Fibroblast of the aortic adventitia (primary cell): Measurements from ENCODE around the gene C1orf210. TPM values are rescaled to one million over a fixed set of nuclear protein-coding genes. Genes with fewer than 3 reads are reported as not detected.
A peak's percentile ranks its signal among the peaks of the same experiment; 100 is the strongest.

Experiments
- DNase-seq: peaks from one replicate; pipeline ENCODE4 v3.0.0-alpha.2; 2010; ENCODE audit warnings: low read depth
- H3K4me3 ChIP-seq: 2 replicates; pipeline ENCODE4 v1.5.1; 2011; ENCODE audit warnings: low read depth, mild to moderate bottlenecking, control low read depth, low read length, moderate library complexity
- CTCF ChIP-seq: IDR thresholded peaks from 2 replicates; pipeline ENCODE4 v1.5.1; 2011; ENCODE audit warnings: mild to moderate bottlenecking, low read length, control low read depth, inconsistent platforms; ENCODE audit not compliant: insufficient read depth
- total RNA-seq: library from RNA; depleted of rRNA; stranded (reverse); fragments of >200 nt; gene quantifications from 2 replicates; pipeline ENCODE4 v1.2.3, GENCODE V29; 2012; ENCODE audit warnings: low replicate concordance

C1orf210 gene
- total RNA-seq, 1 donor: not detected

DNA sequence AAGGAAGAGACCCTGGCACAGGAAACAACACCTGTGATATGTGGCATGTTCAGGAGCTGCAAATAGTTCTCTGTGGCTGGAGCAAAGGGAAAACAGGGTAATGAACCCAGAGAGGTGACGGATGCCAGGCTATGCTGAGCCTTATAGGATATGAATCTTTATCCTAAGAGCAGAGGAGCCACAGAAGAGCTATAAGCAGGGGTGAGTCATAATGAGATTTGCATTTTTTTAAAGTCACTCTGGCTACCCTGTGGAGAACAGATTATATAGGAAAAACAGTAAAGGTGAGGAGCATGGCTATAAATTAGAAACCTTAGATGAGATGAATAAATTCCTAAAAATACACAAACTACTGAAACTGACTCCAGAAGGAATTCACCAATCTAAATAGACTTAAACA, 39.4 kb upstream of the C1orf210 start:
- no peak for DNase-seq
- no peak for TF ChIP-seq CTCF
- H3K4me3 ChIP-seq: no peak overlapping the region

DNA sequence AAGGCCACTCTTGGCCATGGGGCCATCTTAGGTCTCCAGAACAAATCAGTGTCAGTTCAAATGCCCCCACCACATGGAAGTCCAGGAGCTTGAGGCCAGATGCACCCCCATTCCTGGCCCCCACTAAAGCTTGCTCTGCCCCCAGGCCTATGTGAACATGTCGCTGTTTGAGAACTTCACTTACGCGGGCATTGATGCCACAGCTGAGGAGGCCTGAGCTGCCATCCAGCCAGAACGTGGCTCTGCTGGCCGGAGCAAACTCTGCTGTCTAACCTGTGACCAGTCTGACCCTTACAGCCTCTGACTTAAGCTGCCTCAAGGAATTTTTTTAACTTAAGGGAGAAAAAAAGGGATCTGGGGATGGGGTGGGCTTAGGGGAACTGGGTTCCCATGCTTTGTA, 37.1 kb upstream of the C1orf210 start:
- H3K4me3 ChIP-seq: no peak overlapping the region
- no peak for DNase-seq
- TF ChIP-seq CTCF: no peak

DNA sequence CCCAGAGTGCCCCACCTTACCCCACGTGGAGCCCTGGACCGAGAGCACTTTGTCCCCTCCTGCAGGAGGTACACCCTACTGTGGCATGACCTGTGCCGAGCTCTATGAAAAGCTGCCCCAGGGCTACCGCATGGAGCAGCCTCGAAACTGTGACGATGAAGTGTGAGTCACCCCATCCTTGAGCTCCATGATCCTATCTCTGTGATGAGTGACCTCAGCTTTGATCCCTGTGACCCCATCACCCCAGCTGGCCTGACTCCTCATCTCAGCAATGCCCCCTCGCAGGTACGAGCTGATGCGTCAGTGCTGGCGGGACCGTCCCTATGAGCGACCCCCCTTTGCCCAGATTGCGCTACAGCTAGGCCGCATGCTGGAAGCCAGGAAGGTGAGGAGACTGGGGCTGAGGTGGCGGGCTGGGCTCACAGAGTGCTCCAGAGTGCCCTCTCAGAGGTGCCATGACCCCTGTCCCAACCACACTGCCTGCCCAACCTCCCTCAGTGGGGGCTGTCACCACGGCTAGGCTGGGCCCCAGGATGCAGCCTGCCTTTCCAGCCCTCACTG, 36.0 kb upstream of the C1orf210 start:
- no peak for TF ChIP-seq CTCF

DNA sequence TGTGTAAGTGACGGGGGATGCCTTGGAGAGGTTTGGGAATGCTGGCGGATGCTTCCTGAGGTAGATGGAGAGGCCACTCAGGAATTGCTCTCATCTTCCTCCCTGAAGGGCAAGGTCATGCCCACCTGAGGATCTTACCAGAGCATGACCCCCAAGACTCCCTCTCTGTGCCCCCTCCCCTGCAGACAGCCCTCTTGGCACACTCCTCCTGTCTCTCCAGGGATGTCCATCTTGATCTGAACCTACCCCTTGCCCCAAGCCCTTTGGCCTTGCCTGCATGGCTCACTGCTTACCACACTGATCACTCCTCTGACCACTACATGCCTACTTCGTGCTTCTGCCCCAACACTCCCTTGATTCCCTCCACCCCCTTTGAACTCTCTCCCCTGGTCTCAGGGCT, 34.4 kb upstream of the C1orf210 start:
- DNase-seq: no peak
- TF ChIP-seq CTCF: no peak
- H3K4me3 ChIP-seq: no peak overlapping the region

More for the DNA sequence above, 36.0 kb upstream of the C1orf210 start:
- no peak overlapping the region for H3K4me3 ChIP-seq
- DNase-seq: no peak

DNA sequence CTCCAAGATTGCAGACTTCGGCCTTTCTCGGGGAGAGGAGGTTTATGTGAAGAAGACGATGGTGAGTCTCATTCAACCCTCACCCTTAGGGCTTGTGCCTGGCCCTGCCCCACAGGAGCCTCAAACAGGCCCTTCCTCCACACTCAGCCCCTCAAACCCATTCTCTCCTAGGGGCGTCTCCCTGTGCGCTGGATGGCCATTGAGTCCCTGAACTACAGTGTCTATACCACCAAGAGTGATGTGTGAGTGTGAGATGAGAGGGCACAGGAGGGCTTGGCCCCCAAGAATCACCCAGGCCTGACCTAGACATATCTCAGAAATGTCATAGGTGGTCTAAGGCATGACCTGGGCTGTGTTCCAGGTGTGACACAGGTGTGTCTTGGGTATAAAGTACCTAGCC, 33.9 kb upstream of the C1orf210 start:
- TF ChIP-seq CTCF: no peak
- DNase-seq: no peak
- no peak overlapping the region for H3K4me3 ChIP-seq

GRCh38 chr1:43318831-43319230, 33.5 kb upstream of the C1orf210 start:
- no peak for TF ChIP-seq CTCF

GRCh38 chr1:43317817-43318471, 32.6 kb upstream of the C1orf210 start:
- no peak for DNase-seq
- H3K4me3 ChIP-seq: no peak overlapping the region
- no peak for TF ChIP-seq CTCF

More at GRCh38 chr1:43318831-43319230, 33.5 kb upstream of the C1orf210 start:
- DNase-seq: peak; percentile 5
- H3K4me3 ChIP-seq: no peak overlapping the region
